Measurements from ENCODE around the gene ORM1.

ORM1 gene

DNA sequence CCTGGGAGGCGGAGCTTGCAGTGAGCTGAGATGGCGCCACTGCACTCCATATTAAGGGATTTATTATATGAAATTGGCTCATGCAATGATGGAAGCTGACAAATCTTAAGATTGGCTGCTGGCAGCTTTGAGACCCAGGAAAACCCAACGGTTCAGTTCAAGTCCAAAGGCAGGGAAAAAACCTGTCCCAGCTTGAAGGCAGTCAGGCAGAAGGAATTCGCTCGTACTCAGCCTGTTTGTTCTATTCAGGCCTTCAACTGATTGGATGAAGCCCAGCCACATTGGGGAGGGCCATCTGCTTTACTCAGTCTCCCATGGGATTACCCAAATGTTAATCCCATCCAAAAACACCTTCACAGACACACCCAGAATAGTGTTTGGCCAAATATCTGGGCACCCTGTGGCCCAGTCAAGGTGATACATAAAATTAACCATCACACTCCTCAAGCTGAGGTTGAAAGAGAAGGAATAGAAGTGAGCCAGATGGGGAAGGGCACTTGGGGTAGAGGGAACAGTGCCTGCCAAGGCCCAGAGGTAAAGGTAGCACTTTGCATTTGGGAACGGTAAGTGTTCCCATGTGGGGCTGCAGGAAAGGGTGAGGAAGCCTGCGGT lies 8.5 kb upstream of the ORM1 start:
- DNase-seq (ENCODE audit: low read depth in 2 of 2), result no peak
- H3K4me3 ChIP-seq (replicated peaks in 1 of 2; ENCODE audit: low read depth in 2 of 2, low read length in 2 of 2), result no peak overlapping the region
- TF ChIP-seq, protein P1, sequence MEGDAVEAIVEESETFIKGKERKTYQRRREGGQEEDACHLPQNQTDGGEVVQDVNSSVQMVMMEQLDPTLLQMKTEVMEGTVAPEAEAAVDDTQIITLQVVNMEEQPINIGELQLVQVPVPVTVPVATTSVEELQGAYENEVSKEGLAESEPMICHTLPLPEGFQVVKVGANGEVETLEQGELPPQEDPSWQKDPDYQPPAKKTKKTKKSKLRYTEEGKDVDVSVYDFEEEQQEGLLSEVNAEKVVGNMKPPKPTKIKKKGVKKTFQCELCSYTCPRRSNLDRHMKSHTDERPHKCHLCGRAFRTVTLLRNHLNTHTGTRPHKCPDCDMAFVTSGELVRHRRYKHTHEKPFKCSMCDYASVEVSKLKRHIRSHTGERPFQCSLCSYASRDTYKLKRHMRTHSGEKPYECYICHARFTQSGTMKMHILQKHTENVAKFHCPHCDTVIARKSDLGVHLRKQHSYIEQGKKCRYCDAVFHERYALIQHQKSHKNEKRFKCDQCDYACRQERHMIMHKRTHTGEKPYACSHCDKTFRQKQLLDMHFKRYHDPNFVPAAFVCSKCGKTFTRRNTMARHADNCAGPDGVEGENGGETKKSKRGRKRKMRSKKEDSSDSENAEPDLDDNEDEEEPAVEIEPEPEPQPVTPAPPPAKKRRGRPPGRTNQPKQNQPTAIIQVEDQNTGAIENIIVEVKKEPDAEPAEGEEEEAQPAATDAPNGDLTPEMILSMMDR (IDR thresholded peaks at IDR 0.05; ENCODE audit: low read depth, low read length), result no peak

DNA sequence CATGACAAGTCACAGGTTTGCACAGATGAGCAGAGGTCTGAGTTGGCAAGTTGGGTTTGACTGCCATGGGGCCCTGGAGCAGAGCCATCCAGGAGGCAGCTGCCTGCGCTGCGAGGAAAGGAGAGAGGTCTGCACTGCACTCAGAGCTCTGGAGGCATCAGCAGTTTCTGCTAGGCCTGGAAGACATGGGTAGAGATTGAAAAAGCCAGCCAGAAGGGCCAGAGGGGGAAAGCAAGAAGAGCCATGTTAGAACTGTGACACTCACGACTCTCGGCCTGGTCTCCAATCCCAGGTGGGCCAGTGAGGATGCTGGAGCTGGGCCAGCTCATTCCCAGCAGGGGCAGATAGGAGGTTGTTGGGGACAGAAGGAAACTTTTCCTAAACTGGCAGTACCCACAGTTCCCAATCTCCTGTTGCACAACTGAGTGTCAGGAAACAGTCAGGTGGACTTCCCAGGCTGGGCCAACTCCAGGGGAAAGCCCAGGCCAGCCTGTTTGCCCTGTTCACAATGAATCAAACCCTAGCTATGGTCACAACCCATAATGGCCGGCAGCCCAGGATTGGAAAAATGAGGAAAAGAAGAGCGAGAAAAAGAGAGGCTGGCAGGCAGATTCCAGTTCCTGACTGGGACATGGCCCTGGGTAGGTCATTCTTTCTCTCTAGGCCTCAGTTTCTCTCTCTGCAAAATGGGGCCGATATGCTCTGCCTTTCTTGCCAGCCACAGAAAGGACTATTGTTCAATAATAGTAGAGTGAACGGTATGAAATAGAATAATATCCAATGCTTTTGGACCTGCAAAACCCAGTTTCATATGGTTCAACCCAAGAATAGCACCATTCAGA lies 7.8 kb upstream of the ORM1 start:
- TF ChIP-seq, protein P1 (IDR thresholded peaks at IDR 0.05; ENCODE audit: low read depth, low read length), result no peak
- H3K4me3 ChIP-seq (replicated peaks in 1 of 2; ENCODE audit: low read depth in 2 of 2, low read length in 2 of 2), result no peak overlapping the region
- peak; percentile 20 to 21 for DNase-seq (ENCODE audit: low read depth in 2 of 2)

DNA sequence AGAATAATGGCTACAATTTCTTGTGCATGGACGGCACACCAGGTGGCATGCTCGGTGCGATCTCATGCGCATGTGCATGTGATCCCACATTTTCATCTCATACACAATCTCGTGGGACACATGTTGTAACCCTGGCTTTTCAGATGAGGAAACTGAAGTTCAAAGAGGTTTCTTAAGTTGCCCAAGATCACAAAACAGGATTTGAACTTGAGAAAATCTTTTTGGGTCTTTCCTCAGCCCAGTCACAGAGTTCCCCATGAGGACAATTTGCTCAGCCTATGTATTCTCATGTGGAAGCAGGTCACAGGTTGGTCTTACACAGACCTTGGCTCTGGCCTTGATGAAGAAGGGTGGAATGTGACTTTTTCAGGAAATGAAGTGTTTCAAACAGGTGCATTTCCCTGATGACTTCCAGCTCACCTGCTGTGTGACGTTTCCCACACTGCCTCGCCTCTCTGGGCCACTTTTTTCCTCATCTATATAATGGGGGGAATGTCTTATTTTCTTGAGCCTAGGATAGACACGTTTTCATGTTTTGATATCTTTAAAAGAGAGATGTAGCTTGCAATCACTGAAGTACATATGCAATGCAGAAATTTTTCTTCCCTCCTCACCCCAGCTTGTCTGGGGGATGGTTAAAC lies 7.1 kb upstream of the ORM1 start:
- DNase-seq (ENCODE audit: low read depth in 2 of 2), result no peak
- TF ChIP-seq, protein P1 (IDR thresholded peaks at IDR 0.05; ENCODE audit: low read depth, low read length), result no peak

DNA sequence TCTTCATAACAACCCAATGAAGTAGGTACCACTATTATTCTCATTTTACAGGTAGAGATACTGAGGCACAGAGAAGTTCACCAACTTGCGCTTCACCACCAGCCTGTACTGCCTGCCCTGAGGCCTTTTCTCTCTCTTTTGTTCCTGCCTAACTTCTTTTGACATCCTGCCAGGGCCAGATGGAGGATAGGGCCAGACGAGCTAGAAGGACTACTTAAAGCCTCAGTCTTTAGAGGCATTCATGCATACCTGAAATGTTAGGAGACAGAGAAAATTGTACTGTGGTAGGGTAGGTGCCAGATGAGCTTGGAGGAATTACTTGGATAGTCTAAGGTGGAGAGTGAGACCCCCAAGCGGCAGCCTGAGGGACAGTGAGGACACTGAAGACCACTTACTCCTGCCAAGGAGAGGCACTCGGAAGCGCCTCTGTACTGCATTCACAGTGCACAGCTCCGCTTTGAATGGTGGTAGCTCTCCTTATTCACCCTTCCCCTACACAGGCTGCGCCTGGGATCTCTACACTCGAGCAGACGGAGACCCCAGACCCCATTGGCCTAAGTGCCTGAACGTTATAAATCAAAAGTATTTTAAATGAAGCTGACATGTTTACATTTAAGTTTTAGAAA lies 6.2 kb upstream of the ORM1 start:
- no peak for DNase-seq (ENCODE audit: low read depth in 2 of 2)
- TF ChIP-seq, protein P1 (IDR thresholded peaks at IDR 0.05; ENCODE audit: low read depth, low read length), result no peak
- no peak overlapping the region for H3K4me3 ChIP-seq (replicated peaks in 1 of 2; ENCODE audit: low read depth in 2 of 2, low read length in 2 of 2)

More for the DNA sequence above, 7.1 kb upstream of the ORM1 start:
- no peak overlapping the region for H3K4me3 ChIP-seq (replicated peaks in 1 of 2; ENCODE audit: low read depth in 2 of 2, low read length in 2 of 2)

DNA sequence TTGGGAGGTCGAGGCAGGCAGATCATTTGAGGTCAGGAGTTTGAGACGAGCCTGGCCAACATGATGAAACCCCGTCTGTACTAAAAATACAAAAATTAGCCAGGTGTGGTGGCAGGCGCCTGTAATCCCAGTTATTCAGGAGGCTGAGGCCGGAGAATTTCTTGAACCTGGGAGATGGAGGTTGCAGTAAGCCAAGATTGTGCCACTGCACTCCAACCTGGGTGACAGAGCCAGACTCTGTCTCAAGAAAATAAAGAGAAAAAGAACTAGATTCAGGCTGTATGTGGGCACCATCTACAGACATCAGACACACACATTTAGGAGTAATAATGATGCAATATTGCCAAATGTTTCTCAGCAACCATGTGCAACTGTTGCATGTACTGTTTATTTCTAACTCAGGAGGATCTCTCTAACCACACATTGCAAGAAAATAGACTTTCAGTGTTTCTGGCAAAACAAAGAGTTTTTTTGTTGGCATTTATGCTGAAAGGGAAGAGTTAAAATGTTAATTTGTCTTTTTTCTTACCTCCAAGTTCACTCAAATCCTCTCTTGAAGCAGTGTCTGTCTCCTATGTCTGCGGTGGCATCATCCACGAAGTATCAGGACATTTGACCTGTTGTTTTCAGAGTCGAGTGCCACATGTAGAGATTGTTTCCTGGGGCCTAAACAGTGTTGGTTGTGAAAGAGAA lies 5.1 kb upstream of the ORM1 start:
- DNase-seq (ENCODE audit: low read depth in 2 of 2), result peak; percentile 68 to 71
- H3K4me3 ChIP-seq (replicated peaks in 1 of 2; ENCODE audit: low read depth in 2 of 2, low read length in 2 of 2), result no peak overlapping the region
- TF ChIP-seq, protein P1 (IDR thresholded peaks at IDR 0.05; ENCODE audit: low read depth, low read length), result no peak

DNA sequence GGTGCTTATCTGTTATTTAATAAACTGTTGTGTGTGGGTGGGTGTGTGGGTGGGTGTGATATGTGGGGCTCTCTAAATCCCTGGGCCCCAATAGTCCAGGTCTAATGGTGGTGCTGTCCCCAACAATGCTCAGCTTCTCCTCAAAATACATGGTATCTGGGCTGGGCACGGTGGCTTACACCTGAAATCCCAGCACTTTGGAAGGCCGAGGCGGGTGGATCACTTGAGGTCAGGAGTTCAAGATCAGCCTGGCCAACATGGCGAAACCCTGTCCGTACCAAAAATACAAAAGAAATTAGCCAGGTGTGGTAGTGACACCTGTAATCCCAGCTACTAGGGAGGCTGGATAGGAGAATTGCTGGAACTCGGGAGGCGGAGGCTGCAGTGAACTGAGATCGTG lies 4.5 kb upstream of the ORM1 start:
- TF ChIP-seq, protein P1 (IDR thresholded peaks at IDR 0.05; ENCODE audit: low read depth, low read length), result no peak
- no peak for DNase-seq (ENCODE audit: low read depth in 2 of 2)
- H3K4me3 ChIP-seq (replicated peaks in 1 of 2; ENCODE audit: low read depth in 2 of 2, low read length in 2 of 2), result no peak overlapping the region

All from cardiac fibroblast (primary cell).